Neural crest cell (in vitro differentiated cells): ENCODE results near the gene CCDC40. TPM values are rescaled to one million over a fixed set of nuclear protein-coding genes. Genes with fewer than 3 reads are reported as not detected.

Experiments used
- DNase-seq: peaks from one replicate; pipeline ENCODE4 v3.0.0; 2021; ENCODE audit warnings: low read depth, mixed read lengths, low spot score
- H3K27ac Mint-ChIP-seq: one replicate; pipeline ENCODE4 v1.8.0; 2021; ENCODE audit warnings: mild to moderate bottlenecking, mixed read lengths; ENCODE audit not compliant: unreplicated experiment
- H3K27me3 Mint-ChIP-seq: 2 replicates; pipeline ENCODE4 v1.8.0; 2021; ENCODE audit warnings: low read depth, mild to moderate bottlenecking, mixed read lengths
- H3K36me3 Mint-ChIP-seq: 2 replicates; pipeline ENCODE4 v1.8.0; 2021; ENCODE audit warnings: low read depth, mild to moderate bottlenecking, mixed read lengths
- H3K4me1 Mint-ChIP-seq: 2 replicates; pipeline ENCODE4 v1.8.0; 2021; ENCODE audit warnings: mixed read lengths
- H3K4me3 Mint-ChIP-seq: one replicate; pipeline ENCODE4 v1.8.0; 2021; ENCODE audit warnings: mild to moderate bottlenecking, mixed read lengths
- H3K9me3 Mint-ChIP-seq: 2 replicates; pipeline ENCODE4 v1.8.0; 2021; ENCODE audit warnings: mixed read lengths
- CTCF ChIP-seq: fragments of 200-600 bp; sonication (generic); conservative IDR thresholded peaks from 2 replicates; pipeline ENCODE4 v1.5.0; 2021; ENCODE audit warnings: antibody characterized with exemption, mild to moderate bottlenecking
- total RNA-seq: library from RNA; stranded (reverse); gene quantifications from 2 replicates; pipeline ENCODE4 v1.2.1, GENCODE V29; 2021

Gene CCDC40
- total RNA-seq, 1 donor from 2014 or later, result 22.7 TPM

- peaks cover 4% of the 10 kb centered on the region for H3K36me3 Mint-ChIP-seq
- DNase-seq, result no peak
- H3K27me3 Mint-ChIP-seq, result no peaks in the 10 kb centered on the region
- no peak for TF ChIP-seq CTCF
- no peak overlapping the region for H3K4me3 Mint-ChIP-seq
- H3K27ac Mint-ChIP-seq, result no peak overlapping the region
- no peaks in the 10 kb centered on the region for H3K9me3 Mint-ChIP-seq
- H3K4me1 Mint-ChIP-seq, result peaks cover 17% of the 10 kb centered on the region
Measured at GRCh38 chr17:80119839-80120238, 83.4 kb downstream of the CCDC40 start.

GRCh38 chr17:80122026-80122575 is 85.7 kb downstream of the CCDC40 start:
- H3K4me3 Mint-ChIP-seq, result no peak overlapping the region
- H3K4me1 Mint-ChIP-seq, result peaks cover 8% of the 10 kb centered on the region
- H3K27ac Mint-ChIP-seq, result no peak overlapping the region
- H3K27me3 Mint-ChIP-seq, result no peaks in the 10 kb centered on the region
- no peaks in the 10 kb centered on the region for H3K9me3 Mint-ChIP-seq
- H3K36me3 Mint-ChIP-seq, result no peaks in the 10 kb centered on the region
- TF ChIP-seq CTCF, result no peak
- no peak for DNase-seq

- no peak overlapping the region for H3K4me3 Mint-ChIP-seq
- H3K27me3 Mint-ChIP-seq, result no peaks in the 10 kb centered on the region
- H3K9me3 Mint-ChIP-seq, result no peaks in the 10 kb centered on the region
- no peak overlapping the region for H3K27ac Mint-ChIP-seq
- H3K36me3 Mint-ChIP-seq, result no peaks in the 10 kb centered on the region
- no peak for DNase-seq
- peaks cover 8% of the 10 kb centered on the region for H3K4me1 Mint-ChIP-seq
- TF ChIP-seq CTCF, result no peak
Measured at GRCh38 chr17:80122926-80123505, 86.6 kb downstream of the CCDC40 start.

DNA sequence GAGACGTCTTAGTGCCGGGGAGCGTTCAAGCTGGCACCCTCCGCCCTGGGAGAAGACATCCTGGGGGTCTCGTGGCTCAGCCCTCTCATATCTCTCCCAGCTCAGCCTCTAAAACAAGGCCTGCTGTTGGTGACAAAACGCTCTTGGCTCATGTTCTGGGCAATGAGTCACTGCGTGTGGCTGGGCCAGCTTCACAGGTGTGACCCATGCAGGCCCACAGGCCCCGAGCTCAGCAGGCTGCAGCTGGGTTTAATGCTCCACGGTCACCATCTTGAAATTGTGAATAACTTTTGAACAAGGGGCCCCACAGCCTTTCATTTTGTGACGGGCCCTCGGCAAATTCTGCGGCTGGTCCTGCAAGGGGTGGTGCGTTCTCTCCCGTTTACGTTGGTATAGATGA is 87.3 kb downstream of the CCDC40 start:
- no peak for TF ChIP-seq CTCF
- Mint-ChIP-seq H3K4me3 (no peak overlapping the region), H3K27ac (peak overlapping the region; percentile 7), H3K9me3 (no peaks in the 10 kb centered on the region), H3K27me3 (peaks cover 4% of the 10 kb centered on the region), H3K4me1 (peaks cover 8% of the 10 kb centered on the region), H3K36me3 (no peaks in the 10 kb centered on the region)
- DNase-seq, result no peak

- no peaks in the 10 kb centered on the region for H3K9me3 Mint-ChIP-seq
- peaks cover 10% of the 10 kb centered on the region for H3K27me3 Mint-ChIP-seq
- H3K4me1 Mint-ChIP-seq, result peaks cover 8% of the 10 kb centered on the region
- H3K4me3 Mint-ChIP-seq, result no peak overlapping the region
- peak; percentile 63 for TF ChIP-seq CTCF
- no peaks in the 10 kb centered on the region for H3K36me3 Mint-ChIP-seq
- peak; percentile 40 for DNase-seq
- no peak overlapping the region for H3K27ac Mint-ChIP-seq
Measured at GRCh38 chr17:80124351-80124981, 88.0 kb downstream of the CCDC40 start.
